ENCODE measurements around the gene PCDHGC5. TPM values are rescaled to one million over a fixed set of nuclear protein-coding genes. Genes with fewer than 3 reads are reported as not detected.

PCDHGC5 gene
- total and polyA plus RNA-seq, 2 of the 8 experiments (the other 6 are each of a cell fraction or from before 2014, with no cell fraction given), result 0.41 to 1.1 TPM

DNA sequence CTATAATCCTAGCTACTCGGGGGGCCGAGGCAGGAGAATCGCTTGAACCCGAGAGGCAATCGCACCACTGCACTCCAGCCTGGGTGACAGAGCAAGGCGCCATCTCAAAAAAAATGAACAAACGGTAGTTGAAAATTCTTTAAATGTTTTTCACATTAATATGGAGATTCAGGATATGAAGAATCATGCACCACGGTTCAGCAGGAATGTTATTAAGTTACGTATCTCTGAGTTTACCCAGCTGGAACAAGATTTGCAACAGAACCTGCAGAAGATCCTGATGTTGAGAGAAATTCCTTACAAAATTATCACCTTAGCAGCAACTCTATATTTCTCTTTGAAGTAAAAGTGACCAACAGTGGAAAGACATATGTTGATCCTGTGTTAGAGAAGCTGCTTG lies 48.5 kb upstream of the PCDHGC5 start (continued):
- TF ChIP-seq KDM4A (IDR thresholded peaks at IDR 0.05; ENCODE audit: low read depth, low read length, severe bottlenecking) (no peak), CREB1 (IDR thresholded peaks at IDR 0.05) (no peak), POU5F1 (IDR thresholded peaks at IDR 0.05; ENCODE audit: low read depth, low read length) (no peak), BRCA1 (IDR thresholded peaks at IDR 0.05; ENCODE audit: low read depth, low read length) (no peak), CHD1 (IDR thresholded peaks at IDR 0.05; ENCODE audit: low read depth, low read length) (no peak)

All from H1 (cell line).